ENCODE results near the gene OR1J2. TPM values are rescaled to one million over a fixed set of nuclear protein-coding genes. Genes with fewer than 3 reads are reported as not detected.
"Not testable (repeated sequence)": the region's sequence is repeated elsewhere in the genome, so short reads cannot be mapped to it uniquely, and the experiment has no call there.

The OR1J2 gene
- total RNA-seq, 1 donor from 2014 or later, result not detected

DNA sequence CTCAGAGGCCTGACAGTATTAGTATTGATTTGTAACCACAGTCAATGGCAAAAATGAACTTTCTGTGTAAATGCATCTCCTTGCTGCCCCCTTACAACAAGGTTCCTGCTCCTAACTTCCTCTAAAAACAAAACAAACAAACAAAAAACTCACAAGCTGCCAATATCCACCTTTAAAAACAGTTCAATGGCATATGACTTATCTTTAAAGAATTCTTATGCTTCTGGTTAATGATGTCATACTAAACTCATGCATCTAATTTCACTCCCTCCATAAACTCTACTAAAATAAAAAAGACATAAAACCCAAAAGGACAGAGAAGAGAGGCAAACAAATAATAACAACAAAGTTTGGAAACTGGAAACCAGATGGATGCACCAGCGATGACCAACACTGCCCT lies 25.5 kb downstream of the OR1J2 start:
- no peak overlapping the region for H3K27ac Mint-ChIP-seq
- H3K4me3 Mint-ChIP-seq, result no peak overlapping the region
- no peaks in the 10 kb centered on the region for H3K36me3 Mint-ChIP-seq
- no peak for TF ChIP-seq CTCF (IDR thresholded peaks at IDR 0.05; ENCODE audit: unreplicated experiment)
- no peak for DNase-seq (ENCODE audit: low spot score in 2 of 2, unreplicated experiment in 2 of 2)
- no peaks in the 10 kb centered on the region for H3K4me1 Mint-ChIP-seq
- H3K27me3 Mint-ChIP-seq (ENCODE audit: low read depth), result no peaks in the 10 kb centered on the region
- H3K9me3 Mint-ChIP-seq, result peaks cover 71% of the 10 kb centered on the region

- not testable (repeated sequence) for H3K4me3 Mint-ChIP-seq; DNase-seq (ENCODE audit: low spot score in 2 of 2, unreplicated experiment in 2 of 2); H3K27ac Mint-ChIP-seq; H3K36me3 Mint-ChIP-seq; H3K4me1 Mint-ChIP-seq; H3K27me3 Mint-ChIP-seq (ENCODE audit: low read depth)
- peaks cover 75% of the 10 kb centered on the region for H3K9me3 Mint-ChIP-seq
Measured at GRCh38 chr9:122537066-122537465, 26.5 kb downstream of the OR1J2 start.

DNA sequence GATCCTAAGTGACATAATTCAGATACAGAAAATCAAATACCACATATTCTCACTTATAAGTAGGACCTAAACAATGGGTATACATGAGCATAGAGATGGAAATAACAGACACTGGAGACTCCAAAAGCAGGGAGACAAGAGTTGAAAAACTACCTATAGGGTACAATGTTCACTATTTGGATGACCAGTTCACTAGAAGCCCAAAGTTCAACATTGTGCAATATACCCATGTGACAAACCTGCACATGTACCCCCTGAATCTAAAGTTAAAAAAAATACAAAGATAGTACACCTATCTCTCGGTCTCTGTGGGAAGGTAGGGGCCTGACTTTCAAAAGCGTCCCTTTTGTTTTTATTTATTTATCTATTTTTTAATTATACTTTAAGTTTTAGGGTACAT lies 28.2 kb downstream of the OR1J2 start:
- H3K4me3 Mint-ChIP-seq, result no peak overlapping the region
- H3K9me3 Mint-ChIP-seq, result peaks cover 71% of the 10 kb centered on the region
- TF ChIP-seq CTCF (IDR thresholded peaks at IDR 0.05; ENCODE audit: unreplicated experiment), result no peak
- H3K36me3 Mint-ChIP-seq, result no peaks in the 10 kb centered on the region
- no peaks in the 10 kb centered on the region for H3K27me3 Mint-ChIP-seq (ENCODE audit: low read depth)
- no peak for DNase-seq (ENCODE audit: low spot score in 2 of 2, unreplicated experiment in 2 of 2)
- no peak overlapping the region for H3K27ac Mint-ChIP-seq
- H3K4me1 Mint-ChIP-seq, result no peaks in the 10 kb centered on the region

GRCh38 chr9:122546196-122546595 lies 35.6 kb downstream of the OR1J2 start:
- no peak overlapping the region for H3K27ac Mint-ChIP-seq
- no peak for TF ChIP-seq CTCF (IDR thresholded peaks at IDR 0.05; ENCODE audit: unreplicated experiment)

DNA sequence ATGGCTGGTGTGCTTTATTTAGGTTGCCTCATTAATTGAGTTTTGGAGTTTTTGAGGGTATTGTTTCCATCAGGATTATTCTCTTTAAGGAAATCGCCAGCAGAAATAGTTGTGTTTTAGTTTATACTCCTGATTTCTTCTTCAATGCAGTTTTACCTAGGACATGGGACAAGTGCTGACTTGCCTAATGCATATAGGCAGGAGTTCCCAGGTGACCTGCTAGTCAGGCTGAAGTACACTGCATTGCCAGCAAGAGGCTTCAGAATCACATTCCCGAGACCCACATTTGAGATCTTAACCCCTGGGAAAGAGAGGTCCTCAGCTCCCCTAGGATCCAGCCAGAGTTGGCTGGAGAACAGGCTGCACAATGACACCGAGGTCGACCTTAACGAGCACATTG lies 40.8 kb downstream of the OR1J2 start:
- H3K4me1 Mint-ChIP-seq, result no peaks in the 10 kb centered on the region
- no peaks in the 10 kb centered on the region for H3K36me3 Mint-ChIP-seq
- peaks cover 76% of the 10 kb centered on the region for H3K9me3 Mint-ChIP-seq
- TF ChIP-seq CTCF (IDR thresholded peaks at IDR 0.05; ENCODE audit: unreplicated experiment), result no peak
- no peak overlapping the region for H3K27ac Mint-ChIP-seq
- no peaks in the 10 kb centered on the region for H3K27me3 Mint-ChIP-seq (ENCODE audit: low read depth)
- H3K4me3 Mint-ChIP-seq, result no peak overlapping the region
- DNase-seq (ENCODE audit: low spot score in 2 of 2, unreplicated experiment in 2 of 2), result no peak

More at GRCh38 chr9:122546196-122546595, 35.6 kb downstream of the OR1J2 start:
- H3K27me3 Mint-ChIP-seq (ENCODE audit: low read depth), result no peaks in the 10 kb centered on the region
- no peak for DNase-seq (ENCODE audit: low spot score in 2 of 2, unreplicated experiment in 2 of 2)
- H3K4me1 Mint-ChIP-seq, result no peaks in the 10 kb centered on the region
- H3K4me3 Mint-ChIP-seq, result no peak overlapping the region
- peaks cover 74% of the 10 kb centered on the region for H3K9me3 Mint-ChIP-seq
- H3K36me3 Mint-ChIP-seq, result no peaks in the 10 kb centered on the region

GRCh38 chr9:122552812-122553211 lies 42.2 kb downstream of the OR1J2 start, which contains the start of gene OR1N2:
TSS of gene OR1N2 (plus strand) at chr9:122553112. CDS start at chr9:122553212, 100 bp downstream.
- no peaks in the 10 kb centered on the region for H3K36me3 Mint-ChIP-seq
- H3K4me1 Mint-ChIP-seq, result no peaks in the 10 kb centered on the region
- no peaks in the 10 kb centered on the region for H3K27me3 Mint-ChIP-seq (ENCODE audit: low read depth)
- no peak within 1 kb of the TSS for H3K27ac Mint-ChIP-seq
- TF ChIP-seq CTCF (IDR thresholded peaks at IDR 0.05; ENCODE audit: unreplicated experiment), result no peak
- DNase-seq (ENCODE audit: low spot score in 2 of 2, unreplicated experiment in 2 of 2), result no peak
- peaks cover 73% of the 10 kb centered on the region for H3K9me3 Mint-ChIP-seq
- no peak within 1 kb of the TSS for H3K4me3 Mint-ChIP-seq

Other genes starting within 250 kb of the OR1J2 start
- 16.7 to 22.1 TPM (median 20.5 TPM) in 3 replicates for gene RBM18, start 246.0 kb upstream of the OR1J2 start, total RNA-seq
- gene MRRF, start 245.9 kb upstream of the OR1J2 start, total RNA-seq, result 38.7 to 39.9 TPM (median 39.2 TPM) in 3 replicates
- 8.0 to 9.2 TPM (median 8.2 TPM) in 3 replicates for gene PTGS1, start 139.8 kb upstream of the OR1J2 start, total RNA-seq
- gene OR1J1, start 32.9 kb upstream of the OR1J2 start, total RNA-seq, result not detected in 3 replicates
- not detected in 3 replicates for gene OR1J4, start 8.3 kb downstream of the OR1J2 start, total RNA-seq
- not detected in 3 replicates for gene OR1N1, start 16.5 kb downstream of the OR1J2 start, total RNA-seq
- not detected in 3 replicates for gene OR1N2, start 42.3 kb downstream of the OR1J2 start, total RNA-seq
- 0.13 TPM in 1 of 3 replicates, not detected in the others for gene OR1L8, start 72.6 kb downstream of the OR1J2 start, total RNA-seq
- not detected in 3 replicates for gene OR1Q1, start 103.9 kb downstream of the OR1J2 start, total RNA-seq
- not detected in 3 replicates for gene OR1B1, start 146.8 kb downstream of the OR1J2 start, total RNA-seq
- gene OR1L1, start 150.9 kb downstream of the OR1J2 start, total RNA-seq, result not detected in 3 replicates
- not detected in 3 replicates for gene OR1L3, start 164.3 kb downstream of the OR1J2 start, total RNA-seq
- not detected in 3 replicates for gene OR1L4, start 213.2 kb downstream of the OR1J2 start, total RNA-seq
- not detected in 3 replicates for gene OR1L6, start 231.5 kb downstream of the OR1J2 start, total RNA-seq